Hematopoietic multipotent progenitor cell treated with erythropoietin and hydrocortisone succinate and interleukin-3 and kit ligand, for 4 days (in vitro differentiated cells): Measurements from ENCODE around the gene NSDHL.
"Not testable (repeated sequence)": the region's sequence is repeated elsewhere in the genome, so short reads cannot be mapped to it uniquely, and the experiment has no call there.

Experiments used
- DNase-seq: peaks from one replicate; pipeline ENCODE4 v3.0.0-alpha.2; 2015

Gene NSDHL

DNA sequence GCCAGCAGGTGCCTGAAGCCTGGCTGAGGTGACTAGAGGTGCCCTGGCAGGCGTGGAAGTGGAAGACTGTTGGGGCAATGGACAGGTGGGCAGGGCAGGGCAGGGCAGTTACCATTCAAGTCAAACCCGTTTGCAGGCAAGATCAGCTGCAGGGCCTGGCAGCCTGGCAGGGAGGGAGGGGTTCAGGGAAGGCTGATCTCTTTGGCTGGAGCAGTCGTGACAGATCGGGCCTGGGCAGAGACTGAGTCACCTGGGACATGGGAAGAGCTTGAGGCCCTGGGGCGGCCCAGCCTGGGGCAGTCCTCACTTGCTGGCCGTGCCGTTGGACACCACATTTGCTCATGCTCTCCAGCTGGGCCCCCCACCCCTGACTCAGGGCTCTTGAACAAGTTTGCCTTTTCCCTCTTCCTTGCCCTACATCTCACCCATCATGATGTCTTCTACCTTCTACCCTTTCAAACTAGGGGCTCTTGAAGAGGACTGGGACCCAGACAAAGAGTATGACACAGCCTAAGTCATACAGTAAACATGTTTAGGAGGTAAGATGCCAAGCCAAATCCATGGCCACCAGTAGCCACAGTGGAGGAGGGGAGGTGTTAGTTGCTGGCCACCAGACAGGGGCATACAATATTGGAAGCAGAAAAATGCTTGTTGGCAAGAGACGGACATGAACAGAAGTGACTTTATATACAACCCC is 65.0 kb downstream of the NSDHL start:
- DNase-seq: no peak

DNA sequence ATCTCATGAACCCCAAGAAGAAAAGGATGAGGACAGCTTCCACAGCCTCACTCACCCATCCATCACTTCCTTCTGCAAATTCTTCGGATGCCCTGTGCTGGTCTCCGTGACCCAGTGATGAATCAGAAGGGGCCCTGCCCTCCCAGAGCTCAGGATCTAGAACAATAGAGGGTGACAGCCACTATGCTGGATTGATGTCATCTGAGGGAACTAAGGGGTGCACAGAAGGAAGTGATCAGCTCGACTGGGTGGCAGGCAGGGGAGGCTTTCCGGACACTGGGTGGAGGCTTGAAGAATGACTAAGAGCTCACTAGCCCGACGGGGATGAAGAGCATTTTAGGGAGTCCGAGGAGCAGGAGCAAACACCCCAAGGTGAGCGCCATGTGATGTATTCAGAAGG is 65.6 kb downstream of the NSDHL start:
- DNase-seq: no peak

DNA sequence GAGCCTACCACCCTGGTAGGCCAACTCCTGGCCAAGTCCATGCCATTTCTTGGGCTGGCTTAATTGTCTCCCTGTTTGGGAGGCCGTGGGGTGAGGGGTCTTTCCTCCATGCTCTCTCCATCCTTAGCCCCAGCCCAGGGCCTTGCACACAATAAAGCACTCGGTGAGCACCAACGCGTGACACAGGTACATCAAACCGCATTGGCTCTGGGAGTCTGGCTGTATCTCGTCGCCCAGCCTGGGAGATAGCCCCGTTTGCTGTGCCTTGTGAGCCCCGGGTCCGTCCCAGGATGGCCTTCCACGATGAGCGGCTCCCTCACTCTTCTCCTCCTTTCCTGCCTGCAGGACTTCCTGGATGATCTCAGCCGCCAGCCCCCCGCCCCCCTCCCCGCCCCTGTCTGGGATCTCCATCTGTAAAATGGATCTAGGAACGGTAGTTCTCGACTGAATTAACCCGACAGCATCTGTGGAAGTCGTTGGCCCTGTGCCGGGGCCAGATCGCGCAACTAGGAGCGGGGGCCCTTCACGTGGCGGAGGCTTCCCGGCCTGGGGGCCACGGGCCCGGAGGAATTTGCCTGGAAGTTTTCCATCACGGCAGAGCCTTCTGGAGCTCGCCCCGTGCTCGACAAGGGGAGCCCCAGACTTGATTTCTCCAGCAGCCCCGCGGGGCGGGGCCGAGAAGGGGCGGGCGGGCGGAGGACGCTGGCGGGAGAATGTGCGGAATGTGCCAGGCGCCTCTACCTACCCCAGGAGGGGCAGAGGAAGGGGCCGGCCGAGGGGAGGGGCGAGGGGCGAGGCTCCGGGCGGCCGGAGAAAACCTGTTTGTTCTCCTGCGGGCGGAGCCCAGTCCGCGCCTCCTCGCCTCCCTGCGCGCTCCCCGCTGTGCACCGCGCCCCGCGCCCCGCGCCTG is 66.6 kb downstream of the NSDHL start, which contains the start of gene ZNF185:
ZNF185 (plus strand) TSS at position 846 of the 910 bp plus-strand sequence. CDS start 16,423 bp downstream, outside the sequence.
- DNase-seq: peak; percentile 16

DNA sequence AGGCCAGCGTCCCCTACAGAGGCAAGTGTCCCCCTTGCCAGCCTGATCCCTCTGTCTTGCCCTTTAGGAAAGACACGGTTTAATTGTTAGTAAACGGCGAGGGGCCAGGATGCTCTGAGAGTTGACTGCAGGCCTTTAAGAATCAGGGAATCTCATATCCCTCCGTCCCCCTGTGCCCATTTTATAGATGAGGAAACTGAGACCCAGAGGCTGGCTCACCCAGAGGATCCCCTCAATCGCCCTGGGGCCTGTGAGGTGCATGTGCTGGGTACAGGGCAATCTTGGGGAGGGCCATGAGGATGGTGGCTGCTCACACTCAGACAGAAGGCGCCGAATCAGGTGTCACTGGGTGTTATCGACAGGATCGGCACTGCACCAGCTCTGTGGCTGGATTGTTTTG is 67.6 kb downstream of the NSDHL start:
- DNase-seq: no peak

DNA sequence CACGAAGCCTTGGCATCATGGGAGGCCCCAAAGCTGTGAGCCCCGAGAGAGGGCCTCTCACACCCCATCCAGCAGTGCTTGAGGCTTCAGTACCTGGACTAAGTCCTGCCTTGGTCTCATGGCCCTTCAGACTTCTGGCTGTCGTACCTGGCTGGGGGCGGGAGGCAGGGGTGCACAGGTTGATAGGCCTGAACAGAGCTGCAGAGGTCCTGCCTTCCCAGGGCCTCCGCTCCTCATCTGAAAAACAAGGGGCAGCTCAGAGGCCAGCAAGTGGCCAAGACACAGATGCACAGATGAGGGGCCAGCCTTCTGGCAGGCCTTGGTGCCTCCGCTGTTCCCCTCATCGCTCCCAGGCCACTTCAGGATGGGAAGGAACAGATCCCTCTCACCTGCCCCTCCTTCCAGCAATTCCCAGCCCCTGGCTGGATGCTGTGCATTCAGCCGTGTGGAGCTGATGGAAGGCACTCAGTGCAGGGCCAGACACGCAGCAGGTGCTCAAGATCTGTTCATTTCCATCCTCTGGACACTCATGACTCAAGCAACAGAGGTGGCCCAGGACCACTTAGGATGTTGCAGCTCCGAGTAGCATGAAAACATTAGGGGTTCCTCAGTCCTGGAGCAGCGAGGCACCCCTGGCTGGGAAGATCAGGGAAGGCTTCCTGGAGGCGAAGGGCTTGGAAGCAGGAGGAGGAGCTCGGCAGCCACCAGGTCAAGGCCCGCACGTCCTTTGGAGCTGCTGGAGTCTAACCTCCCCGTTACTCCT is 68.4 kb downstream of the NSDHL start:
- no peak for DNase-seq

DNA sequence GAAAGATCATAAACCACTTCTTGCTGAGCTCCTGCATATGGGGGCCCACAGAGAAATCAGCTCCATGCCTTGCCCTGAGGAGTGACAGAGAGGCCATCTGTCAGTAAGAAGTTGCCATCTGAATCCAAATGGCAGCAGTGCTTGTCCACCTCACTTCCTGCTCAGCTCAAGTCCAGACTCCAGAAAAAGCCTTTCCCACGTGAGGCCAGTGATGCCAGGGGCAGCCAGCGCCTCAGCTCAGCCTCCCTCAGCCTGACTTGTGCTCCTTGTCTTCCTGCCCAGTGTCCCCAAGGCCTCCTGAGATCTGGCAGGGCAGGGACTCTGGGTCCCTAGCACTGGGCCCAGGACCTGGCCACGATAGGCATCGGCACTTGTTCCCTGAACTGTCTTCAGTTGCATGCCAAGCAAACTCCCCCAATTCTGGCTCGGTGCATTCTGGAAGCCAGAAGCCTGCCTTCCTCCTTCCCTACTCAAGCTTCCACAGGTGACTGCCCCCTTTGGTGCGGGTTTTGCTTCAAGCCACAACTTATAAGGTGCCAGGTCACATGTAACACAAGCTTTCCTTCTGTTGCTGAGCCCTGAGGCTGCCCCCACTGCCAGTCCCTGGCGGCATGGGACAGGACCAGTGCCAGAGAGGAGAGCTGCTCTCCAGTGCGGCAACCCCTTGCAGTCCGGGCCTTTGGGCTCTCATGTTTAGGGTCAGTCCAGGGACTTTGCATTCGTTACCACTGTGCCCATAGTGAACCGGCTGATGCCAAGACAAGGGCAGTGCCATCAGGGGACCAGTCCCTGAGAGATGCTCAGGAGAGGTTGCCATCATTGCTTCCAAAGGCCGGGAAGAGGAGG is 69.2 kb downstream of the NSDHL start:
- DNase-seq: no peak

DNA sequence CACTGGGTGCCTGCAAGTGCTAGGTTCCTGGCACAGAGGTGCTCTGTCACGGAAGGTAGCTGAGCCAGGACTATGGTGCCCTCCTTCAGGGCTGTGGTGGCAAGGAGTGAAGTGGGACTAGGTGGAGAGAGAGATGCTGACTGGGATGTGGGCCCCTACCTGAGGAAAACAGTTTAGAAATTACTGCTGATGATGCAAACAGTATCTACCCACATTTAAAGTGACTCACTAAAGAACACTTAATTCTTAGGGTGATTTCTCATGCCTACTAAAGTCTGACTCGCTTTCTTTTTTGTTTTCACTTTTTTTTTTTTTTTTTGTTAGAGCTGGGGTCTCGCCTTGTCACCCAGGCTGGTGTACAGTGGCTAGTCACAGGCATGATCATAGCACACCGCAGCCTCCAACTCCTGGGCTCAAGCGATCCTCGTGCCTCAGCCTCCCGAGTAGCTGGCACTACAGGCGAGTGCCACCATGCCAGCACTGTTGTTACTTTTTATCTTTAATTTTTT is 70.1 kb downstream of the NSDHL start:
- no peak for DNase-seq

DNA sequence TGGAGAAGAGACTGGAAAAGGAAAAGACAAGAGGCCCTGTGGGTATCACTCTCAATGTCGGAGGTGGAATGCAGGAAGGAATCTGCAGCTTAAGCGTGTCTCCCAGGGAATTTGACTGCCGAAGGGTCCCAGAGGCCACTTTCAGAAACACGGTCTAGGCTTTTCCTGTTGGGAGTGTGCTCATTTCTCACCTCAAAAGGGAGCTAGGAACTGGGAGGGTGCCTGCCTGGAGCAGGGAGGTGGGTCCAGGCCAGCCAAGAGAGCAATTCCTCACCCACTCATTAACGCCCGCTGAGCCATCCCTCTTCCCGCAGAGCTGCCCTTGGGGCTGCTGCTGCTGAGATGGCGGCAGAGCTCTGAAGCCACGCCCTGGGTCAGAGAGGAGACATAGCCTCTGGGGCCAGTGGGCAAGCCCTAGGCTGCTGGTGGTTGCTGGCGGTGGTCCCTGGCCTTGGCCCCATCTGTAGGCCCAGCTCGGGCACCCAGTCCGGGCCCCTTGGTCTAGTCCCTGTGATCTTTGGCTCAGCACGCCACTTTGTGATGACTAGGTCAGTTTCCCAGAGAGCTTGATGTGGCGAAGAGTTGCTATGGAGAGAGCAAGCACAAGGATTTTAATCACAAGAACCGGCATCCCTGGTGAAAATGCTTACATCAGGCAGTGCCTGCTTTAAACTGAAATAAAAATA is 71.1 kb downstream of the NSDHL start:
- DNase-seq: no peak

DNA sequence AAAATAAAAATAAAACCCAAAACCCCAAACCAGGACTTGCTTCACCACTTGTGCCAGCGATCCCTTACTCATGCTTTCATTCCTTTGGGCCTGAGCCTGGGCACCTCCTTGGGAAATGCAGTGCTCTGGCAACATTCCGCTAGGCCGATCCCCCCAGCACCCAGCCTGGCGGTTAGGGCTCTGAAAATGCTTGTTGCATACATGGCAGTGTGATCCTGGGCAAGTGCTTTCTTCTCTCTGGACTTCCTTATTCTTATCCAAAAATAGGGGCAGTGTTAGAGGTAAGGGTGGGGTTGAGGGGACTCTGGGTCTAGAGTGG is 71.6 kb downstream of the NSDHL start:
- DNase-seq: no peak

DNA sequence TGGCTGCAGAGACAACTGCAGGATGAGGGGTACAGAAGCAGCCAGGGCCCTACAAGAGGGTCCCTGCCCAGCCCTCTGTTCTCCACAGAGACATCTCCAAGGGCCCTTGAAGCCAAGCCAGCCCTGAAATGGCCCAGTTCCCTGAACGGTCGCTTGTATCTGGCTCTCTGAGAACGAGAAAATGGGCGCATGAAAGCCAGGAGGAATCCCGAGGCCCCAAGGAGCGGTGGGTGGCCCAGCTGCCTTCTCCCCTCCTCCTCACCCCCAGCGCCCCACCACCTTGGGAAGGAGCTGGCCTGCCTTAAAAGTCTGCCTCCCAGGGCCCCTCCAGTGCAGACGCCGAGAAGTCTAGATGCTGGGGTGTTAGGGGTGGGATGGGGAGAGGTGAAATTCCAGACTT is 72.7 kb downstream of the NSDHL start:
- no peak for DNase-seq

DNA sequence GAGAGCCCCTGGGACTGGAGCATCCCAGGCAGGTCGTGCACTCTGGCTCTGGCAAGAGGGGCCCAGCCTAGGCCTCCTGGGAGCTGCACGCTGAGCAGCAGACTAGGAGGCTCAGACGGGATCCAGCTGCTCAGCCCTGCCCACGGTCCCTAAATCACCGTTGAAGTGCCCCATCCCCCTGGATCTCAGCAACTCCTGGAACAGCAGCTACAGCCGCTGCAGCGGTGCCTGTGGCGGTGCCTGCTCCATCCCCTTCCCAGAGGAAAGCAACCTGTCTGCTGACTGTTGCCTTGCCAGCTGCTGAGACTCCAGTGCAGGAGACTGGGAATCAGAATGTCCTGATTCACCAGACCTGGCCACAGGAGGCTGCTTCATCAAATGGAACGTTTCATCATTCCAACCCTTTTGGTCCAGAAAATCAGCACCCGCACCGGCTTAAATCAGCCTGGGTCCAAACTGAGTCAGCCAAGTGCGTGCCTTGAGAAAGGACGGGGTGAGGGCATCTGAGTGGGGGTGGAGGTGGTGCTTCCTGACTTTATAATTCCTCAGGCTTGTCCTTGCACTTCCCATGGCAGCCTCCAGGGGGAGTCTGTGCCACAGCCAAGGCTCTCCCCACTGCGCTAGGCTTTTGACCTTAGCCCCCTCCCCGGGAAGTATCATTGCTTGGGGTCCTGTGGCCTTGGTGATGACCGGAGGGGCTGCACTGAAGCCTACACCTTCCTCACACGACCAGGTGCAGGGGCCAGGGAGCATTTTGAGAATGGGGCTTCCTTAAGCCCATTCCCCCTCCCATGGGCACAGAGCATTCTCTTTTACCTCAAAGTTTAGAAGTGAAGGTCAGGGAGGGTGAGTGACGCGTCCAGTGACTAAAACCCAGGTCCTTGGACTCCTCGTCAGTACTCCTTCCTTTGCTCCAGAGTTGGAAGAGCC is 73.6 kb downstream of the NSDHL start:
- peak; percentile 57 for DNase-seq

DNA sequence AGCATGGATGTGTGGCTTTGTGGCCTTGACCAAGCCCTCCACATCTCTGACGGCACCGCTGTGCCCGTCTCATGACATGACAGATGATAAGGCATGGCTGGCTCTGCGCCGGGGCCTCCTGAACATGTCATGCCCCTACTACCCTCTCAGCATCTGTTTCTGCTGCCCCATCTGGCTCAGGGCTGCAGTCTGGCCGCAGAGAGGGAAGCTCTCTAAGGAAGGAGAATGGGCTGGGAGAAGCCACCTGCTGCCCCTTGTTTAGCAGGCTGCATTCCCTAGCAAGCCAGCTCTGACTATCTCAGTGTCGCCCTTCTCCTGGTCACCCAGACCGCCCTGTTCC is 74.2 kb downstream of the NSDHL start:
- no peak for DNase-seq

DNA sequence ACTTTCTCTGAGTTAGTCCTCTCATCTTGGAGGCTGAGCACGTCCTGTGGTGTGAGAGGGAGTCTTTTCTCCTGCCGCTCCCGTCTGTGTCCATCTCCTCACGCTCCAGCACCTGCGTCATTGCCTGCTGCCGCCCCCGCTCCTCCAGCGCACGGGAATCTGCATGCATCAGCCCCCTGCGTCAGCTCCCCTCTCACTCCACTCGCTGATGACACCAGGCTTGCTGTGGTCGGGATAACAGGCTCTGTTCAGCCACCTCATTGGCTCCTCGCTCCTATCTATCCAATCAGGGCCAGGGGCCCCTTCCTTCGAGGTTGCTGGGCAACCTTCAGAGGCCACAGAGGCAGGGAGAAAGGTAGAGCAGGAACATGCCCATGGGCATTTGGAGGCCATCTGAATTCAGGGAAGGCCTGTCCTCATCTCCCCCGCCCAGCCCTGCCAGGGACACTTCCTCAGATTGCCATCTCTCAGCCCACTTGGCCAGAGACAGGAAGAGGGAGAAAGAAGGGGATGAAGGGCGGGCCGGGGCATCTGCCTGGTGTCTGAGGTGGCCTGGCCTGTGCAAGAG is 76.3 kb downstream of the NSDHL start:
- DNase-seq: peak; percentile 32

DNA sequence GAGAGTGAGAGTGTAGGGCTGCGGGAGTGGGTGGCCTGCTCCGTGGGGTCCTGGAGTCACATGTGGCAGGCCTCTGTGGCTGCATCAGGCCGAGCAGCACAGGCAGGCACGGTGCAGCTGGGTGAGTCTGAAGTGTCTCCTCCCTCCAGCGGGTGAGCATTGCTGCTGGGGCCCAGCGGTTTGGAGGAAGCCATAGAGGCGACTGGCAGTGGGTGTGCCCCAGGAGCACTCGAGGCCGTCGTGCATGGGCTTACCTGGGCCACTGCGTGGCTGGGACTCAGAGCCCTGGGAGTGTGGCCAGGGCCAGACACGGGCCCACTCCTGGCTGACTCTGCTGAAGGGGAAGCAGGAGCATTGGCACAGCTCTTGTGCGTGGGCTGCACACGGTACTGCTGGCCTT is 77.6 kb downstream of the NSDHL start:
- no peak for DNase-seq

DNA sequence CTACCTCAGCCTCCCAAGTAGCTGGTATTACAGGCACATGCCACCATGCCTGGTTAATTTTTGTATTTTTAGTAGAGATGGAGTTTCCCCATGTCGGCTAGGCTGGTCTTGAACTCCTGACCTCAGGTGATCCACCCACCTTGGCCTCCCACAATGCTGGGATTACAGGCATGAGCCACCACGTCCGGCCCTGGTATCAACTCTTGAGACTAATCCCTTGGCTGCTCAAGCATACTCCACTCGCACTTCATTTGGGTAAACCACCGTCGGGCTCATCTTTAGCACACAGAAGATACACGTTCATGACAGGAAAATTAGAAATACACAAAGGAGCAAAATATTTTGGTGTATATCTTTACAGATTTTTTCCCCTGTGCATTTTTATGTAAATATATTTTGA is 79.2 kb downstream of the NSDHL start:
- not testable (repeated sequence) for DNase-seq

DNA sequence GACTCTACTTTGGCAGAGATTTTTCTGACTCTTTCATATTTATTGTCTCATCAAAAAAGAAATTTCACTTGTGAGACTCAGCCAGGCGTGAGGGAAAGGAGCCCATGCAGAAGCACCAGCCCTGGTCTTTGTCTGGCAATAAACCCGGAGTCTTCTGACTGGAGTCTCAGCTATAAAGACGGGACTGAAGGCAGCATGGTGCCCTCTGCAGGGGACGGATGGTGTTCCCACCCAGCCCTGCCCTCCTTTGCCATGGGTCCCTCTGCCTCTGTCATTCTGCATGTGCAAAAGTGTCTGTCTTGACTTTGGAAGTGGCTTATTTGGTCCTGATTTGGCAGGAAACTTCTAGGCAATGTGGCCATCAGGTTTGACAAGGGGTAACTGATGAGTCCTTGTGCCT is 81.2 kb downstream of the NSDHL start:
- peak; percentile 65 for DNase-seq

DNA sequence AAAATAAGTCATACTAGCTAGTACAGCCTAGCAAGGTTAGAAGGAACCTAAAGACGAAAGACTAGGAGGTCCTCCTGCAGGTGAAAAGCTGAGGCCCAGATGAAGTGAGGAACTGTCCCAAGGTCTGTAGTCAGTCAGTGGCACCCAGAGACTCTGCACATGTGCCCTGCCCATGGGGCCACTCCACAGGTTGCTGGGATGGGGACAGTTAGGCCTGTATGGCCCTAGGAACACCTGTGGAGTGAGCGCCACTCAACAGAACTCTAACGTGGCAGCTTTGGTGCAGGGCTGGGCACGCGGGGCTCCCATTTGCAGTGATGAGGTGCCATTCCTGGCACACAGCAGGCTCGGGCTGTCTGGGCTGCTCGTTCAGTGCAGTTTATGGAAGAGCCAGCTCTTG is 81.8 kb downstream of the NSDHL start:
- DNase-seq: no peak

DNA sequence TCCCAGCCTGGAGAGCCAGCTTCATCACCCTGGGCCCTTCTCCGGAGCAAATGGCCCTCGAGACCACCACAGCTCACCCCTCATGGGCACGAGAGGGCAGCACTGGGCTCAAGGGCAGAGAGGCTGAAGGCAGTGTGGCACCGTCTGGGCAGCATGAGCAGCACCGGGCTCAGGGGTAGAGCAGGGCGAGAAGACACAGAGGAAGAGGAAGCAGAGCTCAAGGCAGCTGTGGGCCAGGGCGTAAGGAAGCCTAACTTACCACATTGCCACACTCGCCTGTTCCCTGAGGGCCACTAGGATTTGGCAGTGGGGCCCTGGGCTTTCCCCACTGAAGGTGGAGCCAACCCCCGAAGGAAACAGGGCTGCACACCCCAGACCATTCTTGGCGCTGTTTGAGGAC is 82.5 kb downstream of the NSDHL start:
- DNase-seq: peak; percentile 64

DNA sequence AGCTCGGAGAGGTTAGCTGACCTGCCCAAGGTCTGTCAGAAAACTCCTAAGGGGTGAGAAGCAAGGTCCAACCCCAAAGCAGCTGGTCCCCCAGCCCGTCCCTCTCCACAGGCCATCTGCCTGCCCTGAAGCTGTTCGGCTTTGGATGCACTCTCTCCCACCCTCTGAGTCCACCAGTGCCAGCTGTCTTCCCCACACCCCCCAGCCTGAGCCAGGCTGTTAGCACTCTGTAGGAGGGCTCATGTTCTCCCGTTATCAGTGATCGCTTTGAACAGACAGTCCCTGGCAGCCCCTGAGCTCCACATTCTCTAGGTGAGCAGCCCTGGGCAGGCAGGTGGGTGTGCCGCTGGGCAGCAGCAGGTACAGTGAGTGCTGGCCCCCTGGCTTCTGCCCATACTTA is 83.0 kb downstream of the NSDHL start:
- DNase-seq: no peak

DNA sequence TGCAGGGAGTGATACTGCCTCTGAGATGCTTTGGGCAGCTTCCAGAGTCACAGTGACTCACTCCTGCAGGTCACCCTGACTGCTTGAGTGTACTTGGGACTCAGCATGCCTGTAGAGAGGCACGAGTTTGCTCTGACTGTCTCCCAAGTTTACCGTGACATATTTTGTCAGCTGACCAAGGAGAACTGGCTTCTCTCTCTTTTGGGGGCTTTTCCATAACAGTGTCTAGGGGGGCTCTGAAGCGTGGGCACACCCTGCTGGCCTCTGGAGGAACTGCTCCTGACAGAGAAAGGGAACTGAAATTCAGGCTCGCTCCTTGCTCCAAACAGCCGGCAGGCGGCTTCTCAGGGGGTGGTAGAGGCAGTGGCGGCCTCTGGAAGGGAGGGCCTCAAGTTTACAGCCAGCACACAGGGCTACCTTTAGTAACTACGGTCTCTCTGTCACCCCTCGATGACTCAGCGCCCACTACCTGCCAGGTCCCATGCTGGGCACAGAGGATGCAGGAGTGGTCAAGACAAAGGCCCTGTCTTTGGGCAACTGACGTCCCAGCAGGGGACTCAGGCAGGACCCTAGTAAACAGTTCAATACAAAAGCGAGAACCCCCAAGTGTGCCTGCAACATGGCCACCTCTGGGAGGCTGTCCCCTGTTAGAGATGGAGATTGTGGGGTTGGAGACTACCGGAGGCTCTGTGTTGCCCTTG is 84.8 kb downstream of the NSDHL start:
- peak; percentile 77 for DNase-seq
